Retinal pigment epithelial cell (primary cell): Measurements from ENCODE around the gene SHCBP1.
A peak's percentile ranks its signal among the peaks of the same experiment; 100 is the strongest.

Source experiments
- DNase-seq: peaks from one replicate; pipeline ENCODE4 v3.0.0-alpha.2; 2010; ENCODE audit warnings: low read depth
- H3K4me3 ChIP-seq: 2 replicates; pipeline ENCODE4 v1.5.1; 2011; ENCODE audit warnings: mild to moderate bottlenecking, low read length, control low read depth, moderate library complexity
- TF ChIP-seq, protein P1 (sequence below): conservative IDR thresholded peaks from 2 replicates; pipeline ENCODE4 v1.5.1; 2011; ENCODE audit warnings: low read depth, low read length, control low read depth, inconsistent platforms

SHCBP1 gene

DNA sequence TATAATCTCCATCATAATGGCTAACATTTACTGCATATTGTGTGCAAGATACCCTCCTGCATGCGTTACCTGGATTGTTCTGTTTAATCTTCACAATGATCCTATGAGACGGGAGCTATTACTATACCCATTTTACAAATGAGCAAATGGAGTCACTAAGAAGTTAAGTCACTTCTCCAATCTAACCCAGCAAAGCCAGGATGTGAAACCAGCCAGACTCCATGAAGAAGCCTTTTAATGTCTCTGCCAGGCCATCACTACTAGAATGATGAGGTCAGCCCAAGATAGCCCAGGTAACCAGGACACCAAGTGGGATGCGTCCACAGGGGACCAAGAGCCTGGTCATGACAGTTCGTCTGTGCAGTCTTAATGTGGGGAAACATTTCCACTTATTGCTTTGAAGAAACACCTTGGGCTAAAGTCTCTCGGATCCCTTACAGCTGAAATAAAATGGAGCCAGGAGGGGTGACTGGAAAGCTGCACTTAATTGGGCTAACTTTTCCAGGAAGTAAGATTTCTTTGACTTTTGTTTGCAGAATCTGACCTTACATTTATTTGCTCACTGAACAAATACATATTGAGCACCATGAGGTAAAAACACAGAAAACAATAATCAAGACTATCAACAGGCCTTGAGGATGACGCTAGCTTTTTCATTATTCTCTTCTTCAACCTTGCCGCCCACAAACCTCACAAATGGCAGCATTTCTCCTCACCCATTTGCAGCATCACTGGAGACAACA is 926 bp upstream of the SHCBP1 start:
- no peak overlapping the region for H3K4me3 ChIP-seq
- TF ChIP-seq, protein P1, sequence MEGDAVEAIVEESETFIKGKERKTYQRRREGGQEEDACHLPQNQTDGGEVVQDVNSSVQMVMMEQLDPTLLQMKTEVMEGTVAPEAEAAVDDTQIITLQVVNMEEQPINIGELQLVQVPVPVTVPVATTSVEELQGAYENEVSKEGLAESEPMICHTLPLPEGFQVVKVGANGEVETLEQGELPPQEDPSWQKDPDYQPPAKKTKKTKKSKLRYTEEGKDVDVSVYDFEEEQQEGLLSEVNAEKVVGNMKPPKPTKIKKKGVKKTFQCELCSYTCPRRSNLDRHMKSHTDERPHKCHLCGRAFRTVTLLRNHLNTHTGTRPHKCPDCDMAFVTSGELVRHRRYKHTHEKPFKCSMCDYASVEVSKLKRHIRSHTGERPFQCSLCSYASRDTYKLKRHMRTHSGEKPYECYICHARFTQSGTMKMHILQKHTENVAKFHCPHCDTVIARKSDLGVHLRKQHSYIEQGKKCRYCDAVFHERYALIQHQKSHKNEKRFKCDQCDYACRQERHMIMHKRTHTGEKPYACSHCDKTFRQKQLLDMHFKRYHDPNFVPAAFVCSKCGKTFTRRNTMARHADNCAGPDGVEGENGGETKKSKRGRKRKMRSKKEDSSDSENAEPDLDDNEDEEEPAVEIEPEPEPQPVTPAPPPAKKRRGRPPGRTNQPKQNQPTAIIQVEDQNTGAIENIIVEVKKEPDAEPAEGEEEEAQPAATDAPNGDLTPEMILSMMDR = no peak
- no peak for DNase-seq

DNA sequence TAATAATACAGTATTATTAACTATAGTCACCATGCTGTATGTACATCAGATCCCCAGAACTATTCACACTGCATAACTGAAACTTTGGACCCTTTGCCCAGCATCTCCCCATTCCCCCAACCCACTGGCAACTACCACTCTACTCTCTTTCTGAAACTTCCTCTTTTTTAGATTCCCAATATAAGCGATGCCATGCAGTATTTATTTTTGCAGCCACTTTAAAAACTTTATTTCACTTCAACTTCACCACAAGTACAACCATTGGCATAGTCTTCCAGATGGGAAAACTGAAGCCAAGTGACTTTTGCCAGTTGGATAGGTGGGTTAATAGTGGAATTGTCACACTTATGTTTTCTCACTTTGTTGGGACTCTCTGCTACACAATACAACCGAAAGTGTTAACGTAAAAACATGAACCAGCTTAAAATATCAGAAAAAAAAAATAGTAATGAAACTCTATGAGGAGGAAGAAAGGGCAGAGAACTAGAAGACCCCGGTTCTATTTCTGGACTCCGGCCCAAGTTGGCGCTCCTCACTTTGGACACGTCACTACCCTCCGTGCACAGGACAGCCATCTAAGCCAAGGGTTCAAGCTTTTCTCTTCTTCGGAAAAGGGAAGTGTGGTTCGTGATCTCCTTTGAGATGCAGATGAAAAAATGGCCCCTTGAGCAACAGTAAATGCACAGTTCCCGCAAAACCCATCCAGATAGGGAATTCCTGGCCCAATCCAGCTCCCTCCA is 743 bp downstream of the SHCBP1 start:
- TF ChIP-seq, protein P1 = no peak
- H3K4me3 ChIP-seq = peak overlapping the region; percentile 92
- DNase-seq = no peak

DNA sequence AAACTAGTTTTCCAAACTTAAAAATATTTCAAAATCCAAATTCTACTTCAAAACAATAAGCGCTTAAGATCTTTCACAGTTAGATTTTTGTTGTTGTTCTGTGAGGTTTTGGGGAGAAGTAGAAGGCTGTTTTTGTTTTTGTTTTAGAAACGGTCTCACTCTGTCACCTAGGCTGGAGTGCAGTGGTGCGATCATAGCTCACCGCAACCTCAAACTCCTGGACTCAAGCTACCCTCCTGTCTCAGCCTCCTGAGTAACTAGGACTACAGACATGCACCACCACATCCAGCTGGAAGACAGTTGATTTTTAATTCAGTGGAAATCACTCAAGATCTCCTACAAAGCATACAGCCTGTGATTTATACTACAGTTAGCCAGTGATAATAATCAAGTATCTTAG is 2.7 kb downstream of the SHCBP1 start:
- DNase-seq = no peak
- no peak overlapping the region for H3K4me3 ChIP-seq
- TF ChIP-seq, protein P1 = no peak

DNA sequence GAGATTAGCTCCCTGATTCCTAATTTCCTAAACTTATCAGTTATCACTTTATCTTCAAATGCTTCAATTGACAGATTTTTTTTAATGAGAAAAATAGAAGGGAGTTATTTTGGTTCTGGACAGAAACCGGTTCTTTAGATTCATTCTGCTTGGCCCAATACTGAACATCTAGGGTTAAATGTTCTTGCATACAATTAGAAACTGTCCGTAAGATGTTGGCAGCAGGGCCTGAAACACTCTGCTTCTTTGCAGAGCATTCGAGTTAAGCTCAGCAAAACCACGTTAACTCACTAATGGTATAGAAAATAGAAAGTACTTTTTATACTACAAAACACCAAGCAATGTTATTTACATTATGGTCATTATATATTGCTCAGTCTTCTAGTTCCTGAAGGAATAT is 7.2 kb downstream of the SHCBP1 start:
- TF ChIP-seq, protein P1 = no peak
- no peak for DNase-seq
- H3K4me3 ChIP-seq = no peak overlapping the region

DNA sequence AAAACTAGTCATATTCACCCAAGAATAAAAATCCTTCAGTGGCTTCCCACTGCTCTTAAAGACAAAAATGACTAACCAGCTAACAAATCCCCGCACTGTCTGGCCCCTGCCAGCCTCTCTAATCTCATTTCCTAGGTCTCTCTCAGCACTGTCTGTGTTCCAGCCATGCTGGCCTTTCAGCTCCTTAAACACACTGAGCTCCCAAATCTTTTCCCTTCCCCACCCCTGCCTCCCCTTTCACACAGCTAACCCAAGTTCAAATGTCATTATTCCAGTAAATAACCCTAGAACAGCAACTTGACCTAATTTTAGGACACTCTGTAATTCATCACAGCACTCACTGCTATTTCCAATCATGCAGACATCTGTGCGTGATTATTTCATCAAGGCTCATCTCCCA is 7.8 kb downstream of the SHCBP1 start:
- TF ChIP-seq, protein P1 = no peak
- no peak for DNase-seq
- no peak overlapping the region for H3K4me3 ChIP-seq

DNA sequence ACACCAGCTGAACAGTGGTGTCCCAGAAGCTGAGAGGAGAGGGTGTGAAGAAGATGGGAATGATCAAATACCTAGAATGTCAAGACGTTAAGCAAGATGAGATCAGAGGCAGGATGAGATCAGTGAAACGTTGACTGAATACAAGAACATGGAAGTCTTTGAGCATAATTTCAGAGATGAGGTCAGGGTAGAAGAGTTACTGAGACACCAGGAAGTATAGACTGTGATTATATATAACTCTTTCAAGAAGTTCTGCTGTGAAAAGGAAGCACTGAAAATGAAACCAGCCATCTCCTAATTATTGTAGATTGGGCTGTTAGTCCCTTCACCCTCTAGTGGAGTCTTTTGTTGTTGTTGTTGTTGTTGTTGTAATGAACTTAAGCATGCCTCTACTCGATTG is 9.1 kb downstream of the SHCBP1 start:
- no peak for DNase-seq
- H3K4me3 ChIP-seq = no peak overlapping the region
- TF ChIP-seq, protein P1 = no peak

DNA sequence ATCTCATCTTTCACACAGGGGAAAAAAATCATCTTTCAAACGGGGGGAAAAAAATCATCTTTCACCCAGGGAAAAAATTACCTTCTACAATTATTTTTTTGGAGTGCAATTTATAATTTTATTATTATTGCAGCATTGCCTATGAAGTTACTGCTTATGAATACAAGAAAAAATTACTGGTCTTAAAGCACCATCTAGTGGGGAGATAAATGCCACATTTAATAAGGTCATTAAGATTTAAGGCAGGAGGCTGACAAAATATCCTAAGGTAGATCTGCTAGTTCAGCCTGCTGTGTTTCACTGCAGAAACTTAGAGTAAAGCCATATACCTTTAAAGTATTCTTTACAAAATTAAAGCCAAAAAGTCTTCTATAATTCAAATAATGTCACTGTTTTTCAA is 13.7 kb downstream of the SHCBP1 start:
- DNase-seq = peak; percentile 23
- TF ChIP-seq, protein P1 = peak; percentile 35
- H3K4me3 ChIP-seq = no peak overlapping the region
